ENCODE data around the gene NOXA1.
A peak's percentile ranks its signal among the peaks of the same experiment; 100 is the strongest.

Gene NOXA1

GRCh38 chr9:137403269-137403668 lies 19.9 kb upstream of the NOXA1 start:
- no peak for DNase-seq (ENCODE audit: low read depth)
- TF ChIP-seq CTCF (IDR thresholded peaks at IDR 0.05; ENCODE audit: insufficient read depth, low read depth, low read length, missing control alignments): no peak
- no peak overlapping the region for H3K4me3 ChIP-seq (ENCODE audit: low read length)

- DNase-seq (ENCODE audit: low read depth): no peak
- TF ChIP-seq CTCF (IDR thresholded peaks at IDR 0.05; ENCODE audit: insufficient read depth, low read depth, low read length, missing control alignments): no peak
These were observed 18.1 kb upstream of the NOXA1 start for GRCh38 chr9:137404961-137405567.

GRCh38 chr9:137405677-137406081 lies 17.5 kb upstream of the NOXA1 start:
- no peak overlapping the region for H3K4me3 ChIP-seq (ENCODE audit: low read length)
- no peak for DNase-seq (ENCODE audit: low read depth)
- no peak for TF ChIP-seq CTCF (IDR thresholded peaks at IDR 0.05; ENCODE audit: insufficient read depth, low read depth, low read length, missing control alignments)

More at GRCh38 chr9:137404961-137405567, 18.1 kb upstream of the NOXA1 start:
- no peak overlapping the region for H3K4me3 ChIP-seq (ENCODE audit: low read length)

GRCh38 chr9:137406085-137406760 lies 17.0 kb upstream of the NOXA1 start:
- no peak for TF ChIP-seq CTCF (IDR thresholded peaks at IDR 0.05; ENCODE audit: insufficient read depth, low read depth, low read length, missing control alignments)
- no peak overlapping the region for H3K4me3 ChIP-seq (ENCODE audit: low read length)
- DNase-seq (ENCODE audit: low read depth): no peak

- H3K4me3 ChIP-seq (ENCODE audit: low read length): peak overlapping the region; percentile 21
- TF ChIP-seq CTCF (IDR thresholded peaks at IDR 0.05; ENCODE audit: insufficient read depth, low read depth, low read length, missing control alignments): peak; percentile 43
- DNase-seq (ENCODE audit: low read depth): peak; percentile 66
These were observed 16.2 kb upstream of the NOXA1 start for GRCh38 chr9:137406876-137407589.

GRCh38 chr9:137407590-137408300 lies 15.4 kb upstream of the NOXA1 start:
- H3K4me3 ChIP-seq (ENCODE audit: low read length): no peak overlapping the region
- no peak for DNase-seq (ENCODE audit: low read depth)
- no peak for TF ChIP-seq CTCF (IDR thresholded peaks at IDR 0.05; ENCODE audit: insufficient read depth, low read depth, low read length, missing control alignments)
